Left renal pelvis (tissue), 4 donors: ENCODE data around the gene UNC79. TPM values are rescaled to one million over a fixed set of nuclear protein-coding genes. Genes with fewer than 3 reads are reported as not detected.
A peak's percentile ranks its signal among the peaks of the same experiment; 100 is the strongest.

ENCODE experiments used
- DNase-seq, 4 donors: peaks; one replicate each; pipeline ENCODE4 v3.0.0-alpha.2; 2013; ENCODE audit warnings: low read depth in 4 of 4, low spot score in 3 of 4
- polyA plus RNA-seq, 4 donors: library from polyadenylated mRNA; unstranded; fragments of 120-200 nt; gene quantifications; one replicate each; pipeline ENCODE4 v1.2.1, GENCODE V29; 2013; ENCODE audit not compliant: insufficient read length in 4 of 4

The UNC79 gene
- polyA plus RNA-seq, 4 donors = 0.38 to 1.1 (median 0.89) TPM

GRCh38 chr14:93543766-93544165, 113.0 kb downstream of the UNC79 start:
- no peak for DNase-seq

GRCh38 chr14:93544212-93544611, 113.5 kb downstream of the UNC79 start:
- peak in 1 of 4 donors; percentile 24 for DNase-seq

GRCh38 chr14:93546642-93547041, 115.9 kb downstream of the UNC79 start:
- DNase-seq = no peak

GRCh38 chr14:93548102-93548843, 117.5 kb downstream of the UNC79 start:
- no peak for DNase-seq

- DNase-seq = no peak
Measured at GRCh38 chr14:93549595-93549994, 118.9 kb downstream of the UNC79 start.

- DNase-seq = no peak
Measured at GRCh38 chr14:93564918-93565317, 134.2 kb downstream of the UNC79 start.

GRCh38 chr14:93566065-93566693, 135.4 kb downstream of the UNC79 start:
- DNase-seq = no peak

GRCh38 chr14:93571275-93571674, 140.5 kb downstream of the UNC79 start:
- no peak for DNase-seq

- DNase-seq = no peak
Measured at GRCh38 chr14:93579178-93579577, 148.4 kb downstream of the UNC79 start.

- DNase-seq = no peak
Measured at GRCh38 chr14:93582516-93582915, 151.8 kb downstream of the UNC79 start.

- DNase-seq = no peak
Measured at GRCh38 chr14:93587330-93587729, 156.6 kb downstream of the UNC79 start.

GRCh38 chr14:93591506-93591905, 160.8 kb downstream of the UNC79 start:
- DNase-seq = no peak

- no peak for DNase-seq
Measured at GRCh38 chr14:93592786-93593185, 162.0 kb downstream of the UNC79 start.

- DNase-seq = no peak
Measured at GRCh38 chr14:93606091-93606490, 175.4 kb downstream of the UNC79 start.

- peak; percentile 12 to 24 (median 17) for DNase-seq
Measured at GRCh38 chr14:93619176-93619793, 188.5 kb downstream of the UNC79 start.

GRCh38 chr14:93628048-93628447, 197.3 kb downstream of the UNC79 start:
- DNase-seq = no peak

- no peak for DNase-seq
Measured at GRCh38 chr14:93629643-93630042, 198.9 kb downstream of the UNC79 start.

GRCh38 chr14:93638790-93639189, 208.1 kb downstream of the UNC79 start:
- no peak for DNase-seq

- no peak for DNase-seq
Measured at GRCh38 chr14:93643127-93643526, 212.4 kb downstream of the UNC79 start.

- no peak for DNase-seq
Measured at GRCh38 chr14:93643676-93644075, 212.9 kb downstream of the UNC79 start.

- DNase-seq = no peak
Measured at GRCh38 chr14:93645200-93645599, 214.5 kb downstream of the UNC79 start.
